Fibroblast of lung (primary cell): ENCODE data around the gene PSG3.
"Not testable (repeated sequence)": the region's sequence is repeated elsewhere in the genome, so short reads cannot be mapped to it uniquely, and the experiment has no call there.

ENCODE experiments used
- CTCF ChIP-seq, 2 donors: IDR thresholded peaks in 1 of 2; conservative IDR thresholded peaks in 1 of 2; 1 replicate in 1 of 2; 2 replicates in 1 of 2; pipeline ENCODE4 v1.5.1; 2011 to 2012; ENCODE audit warnings: low read length in 2 of 2, control low read depth in 1 of 2, inconsistent platforms in 1 of 2, low read depth in 1 of 2, mild to moderate bottlenecking in 1 of 2
- EZH2 ChIP-seq: IDR thresholded peaks from 2 replicates; pipeline ENCODE4 v1.5.1; 2012; ENCODE audit warnings: low read length, control low read depth, mild to moderate bottlenecking; ENCODE audit errors: missing control alignments

- TF ChIP-seq CTCF (conservative IDR thresholded peaks at IDR 0.05 in 1 of 2, IDR thresholded peaks at IDR 0.05 in 1 of 2; ENCODE audit: low read depth in 1 of 2, low read length in 2 of 2); EZH2: not testable (repeated sequence)
Measured at GRCh38 chr19:42788766-42789165, 48.5 kb upstream of the PSG3 start.
